Measurements from ENCODE around the gene GTF2E1.
"Not testable (repeated sequence)": the region's sequence is repeated elsewhere in the genome, so short reads cannot be mapped to it uniquely, and the experiment has no call there.

GTF2E1 gene

GRCh38 chr3:120742198-120742848, at the start of gene GTF2E1, which contains the start of gene RABL3:
Gene GTF2E1 (plus strand): TSS chr3:120742744. CDS start chr3:120750553, 7,809 bp downstream.
Gene RABL3 (minus strand): TSS chr3:120742516. CDS start chr3:120742507, 9 bp downstream.
- peak; percentile 73 to 99 (median 97) for DNase-seq

- peak in 1 of 51 donors; percentile 1 for DNase-seq
Measured at GRCh38 chr3:120693439-120694171, 48.9 kb upstream of the GTF2E1 start.

- no peak for DNase-seq
Measured at GRCh38 chr3:120699333-120699732, 43.2 kb upstream of the GTF2E1 start.

GRCh38 chr3:120705884-120706582, 36.5 kb upstream of the GTF2E1 start:
- DNase-seq, result no peak

- no peak for DNase-seq
Measured at GRCh38 chr3:120706950-120707349, 35.6 kb upstream of the GTF2E1 start.

- no peak for DNase-seq
Measured at GRCh38 chr3:120708408-120708807, 34.1 kb upstream of the GTF2E1 start.

- no peak for DNase-seq
Measured at GRCh38 chr3:120710369-120710768, 32.2 kb upstream of the GTF2E1 start.

GRCh38 chr3:120713262-120713661, 29.3 kb upstream of the GTF2E1 start:
- DNase-seq, result no peak

- peak in 5 of 51 donors; percentile 1 to 10 (median 4) for DNase-seq
Measured at GRCh38 chr3:120719167-120719834, 23.2 kb upstream of the GTF2E1 start.

GRCh38 chr3:120726791-120727190, 15.8 kb upstream of the GTF2E1 start:
- DNase-seq, result no peak

- DNase-seq, result no peak
Measured at GRCh38 chr3:120730576-120731542, 11.7 kb upstream of the GTF2E1 start.

- DNase-seq, result not testable (repeated sequence)
Measured at GRCh38 chr3:120738006-120738405, 4.5 kb upstream of the GTF2E1 start.

- DNase-seq, result no peak
Measured at GRCh38 chr3:120741320-120741719, 1.2 kb upstream of the GTF2E1 start.

- DNase-seq, result no peak
Measured at GRCh38 chr3:120741837-120742197, 727 bp upstream of the GTF2E1 start.

- peak in 11 of 51 donors; percentile 24 to 57 (median 44) for DNase-seq
Measured at GRCh38 chr3:120742849-120743365, 363 bp downstream of the GTF2E1 start.

- DNase-seq, result no peak
Measured at GRCh38 chr3:120743556-120744195, 1.1 kb downstream of the GTF2E1 start.

GRCh38 chr3:120745466-120745865, 2.9 kb downstream of the GTF2E1 start:
- DNase-seq, result no peak

GRCh38 chr3:120749843-120750242, 7.3 kb downstream of the GTF2E1 start:
- DNase-seq, result no peak

GRCh38 chr3:120752230-120752629, 9.7 kb downstream of the GTF2E1 start:
- no peak for DNase-seq

GRCh38 chr3:120752865-120753264, 10.3 kb downstream of the GTF2E1 start:
- DNase-seq, result no peak

Measured in hypothalamus (tissue), 51 donors.